HCT116 (cell line): ENCODE results near the gene CECR2. TPM values are rescaled to one million over a fixed set of nuclear protein-coding genes. Genes with fewer than 3 reads are reported as not detected.

Experiments used
- ATAC-seq: fragments of 200-7000 bp; cut with Tn5 transposase; 2 replicates; pipeline ENCODE4 v1.9.1; 2020; ENCODE audit warnings: mild to moderate bottlenecking, moderate library complexity
- BruUV-seq: library from RNA; stranded (reverse); fragments of 400-500 nt; replicated peaks from 2 replicates; lab custom pipeline; 2021; lab: Mats Ljungman, UMichigan
- CTCF ChIA-PET: fragments of 300-600 bp; sonication (Branson Sonifier 250); formaldehyde crosslinking; loops from one replicate; lab custom pipeline; 2021; ENCODE audit warnings: antibody characterized with exemption; lab: Charles Lee
- POLR2A ChIA-PET: fragments of 300-600, 350-600 bp; sonication (Branson Sonifier 250); formaldehyde crosslinking; loops from one replicate; lab custom pipeline; 2021; ENCODE audit warnings: antibody characterized with exemption; lab: Charles Lee
- RAD21 ChIA-PET, 2 experiments: fragments of 300-600 bp; sonication (Branson Sonifier 250); formaldehyde crosslinking; loops; one replicate each; lab custom pipeline; 2023; ENCODE audit warnings: low total read pairs in 2 of 2; ENCODE audit not compliant: uncharacterized antibody in 2 of 2, unreplicated experiment in 2 of 2, low non-redundant PET in 1 of 2; lab: Charles Lee
- DNase-seq: peaks from one replicate; pipeline ENCODE4 v3.0.0-alpha.2; 2010; ENCODE audit warnings: low read depth, low spot score
- H2AFZ ChIP-seq: fragments of 200-600 bp; shearing (Covaris generic), sonication (generic); 2 replicates; pipeline ENCODE4 v1.6.1; 2017; ENCODE audit warnings: low read depth, mixed run types, mixed read lengths, antibody characterized with exemption, low read length; ENCODE audit not compliant: poor library complexity, severe bottlenecking
- H3K27ac ChIP-seq: 2 replicates; pipeline ENCODE4 v1.5.1; 2012; ENCODE audit warnings: low read depth, low read length
- H3K27me3 ChIP-seq: fragments of 200-600 bp; sonication (generic); 2 replicates; pipeline ENCODE4 v1.6.1; 2016; ENCODE audit warnings: mixed run types, low read length, mixed read lengths; ENCODE audit not compliant: insufficient read depth
- H3K36me3 ChIP-seq, 2 experiments: fragments of 200-500 bp in 1 of 2; fragments of 200-600 bp in 1 of 2; sonication (Bioruptor generic) in 1 of 2; sonication (generic) in 1 of 2; 2 replicates each; pipeline versions ENCODE4 v1.5.1 to v1.6.1; 2014 to 2016; ENCODE audit warnings: low read length in 2 of 2, inconsistent platforms in 1 of 2, mixed read lengths in 1 of 2, mixed run types in 1 of 2; ENCODE audit not compliant: insufficient read depth in 2 of 2, control insufficient read depth in 1 of 2
- H3K4me1 ChIP-seq, 2 experiments: fragments of 200-600 bp in 1 of 2; sonication (generic) in 1 of 2; 2 replicates each; pipeline versions ENCODE4 v1.5.1 to v1.6.1; 2012 to 2017; ENCODE audit warnings: low read length in 2 of 2, inconsistent platforms in 1 of 2, mild to moderate bottlenecking in 1 of 2, mixed read lengths in 1 of 2, mixed run types in 1 of 2, moderate library complexity in 1 of 2; ENCODE audit not compliant: insufficient read depth in 2 of 2, control insufficient read depth in 1 of 2
- H3K4me2 ChIP-seq: fragments of 200-600 bp; sonication (generic); 2 replicates; pipeline ENCODE4 v1.6.1; 2017; ENCODE audit warnings: mixed run types, low read length, mixed read lengths
- H3K4me3 ChIP-seq, 2 experiments: fragments of 200-600 bp in 1 of 2; sonication (generic) in 1 of 2; replicated peaks in 1 of 2; 2 replicates each; pipeline ENCODE4 v1.5.1; 2011 to 2016; ENCODE audit warnings: low read length in 2 of 2, control low read depth in 1 of 2, low read depth in 1 of 2, mild to moderate bottlenecking in 1 of 2, mixed read lengths in 1 of 2, mixed run types in 1 of 2
- H3K79me2 ChIP-seq: fragments of 200-600 bp; sonication (generic); 2 replicates; pipeline ENCODE4 v1.6.1; 2017; ENCODE audit warnings: mild to moderate bottlenecking, mixed run types, low read length, moderate library complexity, mixed read lengths; ENCODE audit not compliant: insufficient read depth
- H3K9ac ChIP-seq: fragments of 200-600 bp; sonication (generic); 2 replicates; pipeline ENCODE4 v1.6.1; 2016; ENCODE audit warnings: low read length, mixed read lengths
- H3K9me2 ChIP-seq: fragments of 200-600 bp; sonication (generic), shearing (Covaris generic); 2 replicates; pipeline ENCODE4 v1.6.1; 2017; ENCODE audit warnings: mixed run types, mild to moderate bottlenecking, moderate library complexity; ENCODE audit not compliant: insufficient read depth
- H3K9me3 ChIP-seq, 2 experiments: fragments of 200-500 bp in 1 of 2; fragments of 200-600 bp in 1 of 2; sonication (Bioruptor generic) in 1 of 2; sonication (generic) in 1 of 2; 2 replicates each; pipeline ENCODE4 v1.6.1; 2014 to 2017; ENCODE audit warnings: low read length in 2 of 2, mixed read lengths in 2 of 2, inconsistent platforms in 1 of 2, low read depth in 1 of 2, mild to moderate bottlenecking in 1 of 2, mixed run types in 1 of 2, moderate library complexity in 1 of 2; ENCODE audit not compliant: control insufficient read depth in 1 of 2, insufficient read depth in 1 of 2
- H4K20me1 ChIP-seq: fragments of 200-600 bp; sonication (generic), shearing (Covaris generic); 2 replicates; pipeline ENCODE4 v1.6.1; 2017; ENCODE audit warnings: mixed run types, mild to moderate bottlenecking, moderate library complexity; ENCODE audit not compliant: insufficient read depth
- EGR1 ChIP-seq: IDR thresholded peaks from 2 replicates; pipeline ENCODE4 v1.6.1; 2012; ENCODE audit warnings: low read depth
- SP1 ChIP-seq: IDR thresholded peaks from 2 replicates; pipeline ENCODE4 v1.6.1; 2012; ENCODE audit warnings: low read depth
- TCF7L2 ChIP-seq: IDR thresholded peaks from 2 replicates; pipeline ENCODE4 v1.7.0; 2011; ENCODE audit warnings: borderline replicate concordance, inconsistent platforms; ENCODE audit not compliant: insufficient read depth, insufficient read length; ENCODE audit errors: extremely low read depth
- YY1 ChIP-seq: IDR thresholded peaks from 2 replicates; pipeline ENCODE4 v1.6.1; 2011; ENCODE audit warnings: low read length, low read depth, moderate library complexity, mild to moderate bottlenecking; ENCODE audit not compliant: insufficient replicate concordance; ENCODE audit errors: extremely low read depth
- ZNF274 ChIP-seq: fragments of 200-500 bp; sonication (Bioruptor generic); IDR thresholded peaks from 2 replicates; pipeline ENCODE4 v1.6.1; 2014; ENCODE audit warnings: mild to moderate bottlenecking, low read depth, low read length, inconsistent platforms
- intact Hi-C: fragments of 100-400 bp; cut with micrococcal nuclease; formaldehyde crosslinking; loops from 2 replicates; pipeline ENCODE4 v1.10.0; 2022
- total RNA-seq: library from RNA; stranded (reverse); gene quantifications from one replicate; pipeline ENCODE4 v1.2.1, GENCODE V29; 2021; ENCODE audit not compliant: unreplicated experiment
- TF ChIP-seq, protein P1 (sequence below), 3 experiments: fragments of 200-600 bp in 1 of 3; sonication (generic) in 1 of 3; IDR thresholded peaks in 2 of 3; conservative IDR thresholded peaks in 1 of 3; 2 replicates each; pipeline ENCODE4 v1.5.1; 2012 to 2017; ENCODE audit warnings: low read depth in 2 of 3, low read length in 2 of 3, antibody characterized with exemption in 1 of 3, borderline replicate concordance in 1 of 3, control low read depth in 1 of 3, mild to moderate bottlenecking in 1 of 3, mixed read lengths in 1 of 3, mixed run types in 1 of 3, moderate library complexity in 1 of 3; ENCODE audit not compliant: insufficient read depth in 1 of 3
- TF ChIP-seq, protein P2 (sequence below): IDR thresholded peaks from 2 replicates; pipeline ENCODE4 v1.6.1; 2012

CECR2 gene
- total RNA-seq, 1 experiment from 2014 or later = 6.0 TPM

DNA sequence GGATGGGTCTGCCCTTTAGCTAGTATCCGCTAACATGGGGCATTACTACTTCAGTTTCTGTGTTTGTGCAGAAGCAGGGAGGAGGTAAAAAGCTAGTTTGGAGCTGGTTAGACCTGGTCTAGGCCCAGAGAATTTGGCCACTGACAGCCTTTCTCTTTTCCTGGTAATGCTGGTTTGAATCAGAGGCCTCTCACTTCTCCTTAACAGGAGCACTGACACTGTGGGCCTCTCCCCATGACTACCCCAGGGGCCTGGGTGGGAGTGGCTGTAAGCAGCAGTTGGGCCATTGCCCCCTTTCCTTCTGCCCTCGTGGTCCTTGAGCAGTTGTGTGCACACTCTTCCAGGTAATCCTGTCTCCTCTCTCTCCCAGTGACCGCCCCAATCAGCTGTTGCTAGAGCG is 185.6 kb downstream of the CECR2 start:
- ATAC-seq = no peak
- H3K9ac ChIP-seq = no peak overlapping the region
- intact Hi-C loops = no loop called here
- CTCF ChIA-PET = no interaction called here
- RAD21 ChIA-PET = no interaction called here
- no peaks in the 10 kb centered on the region for H3K9me3 ChIP-seq
- peaks cover 0 to 4% of the 10 kb centered on the region in 2 experiments; a peak in 1 of 4 replicates for H3K36me3 ChIP-seq
- H4K20me1 ChIP-seq = no peaks in the 10 kb centered on the region
- no peaks in the 10 kb centered on the region for H3K27me3 ChIP-seq
- H3K79me2 ChIP-seq = no peaks in the 10 kb centered on the region
- POLR2A ChIA-PET = no interaction called here
- TF ChIP-seq SP1 = no peak
- no peak for TF ChIP-seq YY1
- no peak for TF ChIP-seq ZNF274
- TF ChIP-seq, protein P1, sequence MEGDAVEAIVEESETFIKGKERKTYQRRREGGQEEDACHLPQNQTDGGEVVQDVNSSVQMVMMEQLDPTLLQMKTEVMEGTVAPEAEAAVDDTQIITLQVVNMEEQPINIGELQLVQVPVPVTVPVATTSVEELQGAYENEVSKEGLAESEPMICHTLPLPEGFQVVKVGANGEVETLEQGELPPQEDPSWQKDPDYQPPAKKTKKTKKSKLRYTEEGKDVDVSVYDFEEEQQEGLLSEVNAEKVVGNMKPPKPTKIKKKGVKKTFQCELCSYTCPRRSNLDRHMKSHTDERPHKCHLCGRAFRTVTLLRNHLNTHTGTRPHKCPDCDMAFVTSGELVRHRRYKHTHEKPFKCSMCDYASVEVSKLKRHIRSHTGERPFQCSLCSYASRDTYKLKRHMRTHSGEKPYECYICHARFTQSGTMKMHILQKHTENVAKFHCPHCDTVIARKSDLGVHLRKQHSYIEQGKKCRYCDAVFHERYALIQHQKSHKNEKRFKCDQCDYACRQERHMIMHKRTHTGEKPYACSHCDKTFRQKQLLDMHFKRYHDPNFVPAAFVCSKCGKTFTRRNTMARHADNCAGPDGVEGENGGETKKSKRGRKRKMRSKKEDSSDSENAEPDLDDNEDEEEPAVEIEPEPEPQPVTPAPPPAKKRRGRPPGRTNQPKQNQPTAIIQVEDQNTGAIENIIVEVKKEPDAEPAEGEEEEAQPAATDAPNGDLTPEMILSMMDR (IDR thresholded peaks at IDR 0.05 in 2 of 3, conservative IDR thresholded peaks at IDR 0.05 in 1 of 3; ENCODE audit: borderline replicate concordance in 1 of 3, insufficient read depth in 1 of 3, low read depth in 2 of 3, low read length in 2 of 3) = no peak
- TF ChIP-seq, protein P2, sequence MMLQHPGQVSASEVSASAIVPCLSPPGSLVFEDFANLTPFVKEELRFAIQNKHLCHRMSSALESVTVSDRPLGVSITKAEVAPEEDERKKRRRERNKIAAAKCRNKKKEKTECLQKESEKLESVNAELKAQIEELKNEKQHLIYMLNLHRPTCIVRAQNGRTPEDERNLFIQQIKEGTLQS = no peak
- no peak for TF ChIP-seq EGR1
- no peak for TF ChIP-seq TCF7L2
- DNase-seq = no peak
- no peak overlapping the region for H2AFZ ChIP-seq
- no peak overlapping the region for H3K4me3 ChIP-seq
- no peak overlapping the region for H3K27ac ChIP-seq
- no peak overlapping the region for H3K4me2 ChIP-seq
- no peaks in the 10 kb centered on the region for H3K9me2 ChIP-seq
- BruUV-seq = no TSS peak
- H3K4me1 ChIP-seq = no peaks in the 10 kb centered on the region
